Mucosa of descending colon (tissue), 3 donors: ENCODE data around the gene CDK6. TPM values are rescaled to one million over a fixed set of nuclear protein-coding genes. Genes with fewer than 3 reads are reported as not detected.

ENCODE experiments used
- ATAC-seq: fragments of 200-7000 bp; cut with Tn5 transposase; one replicate; pipeline ENCODE4 v1.9.1; 2020; ENCODE audit warnings: mild to moderate bottlenecking, moderate library complexity
- DNase-seq, 3 donors: peaks; one replicate each; pipeline ENCODE4 v3.0.0-alpha.2; 2020
- H3K36me3 ChIP-seq: fragments of 200-600 bp; one replicate; pipeline ENCODE4 v1.8.0; 2021; ENCODE audit warnings: low read depth, mild to moderate bottlenecking
- H3K4me1 ChIP-seq: fragments of 200-600 bp; one replicate; pipeline ENCODE4 v1.8.0; 2021; ENCODE audit warnings: low read depth, mild to moderate bottlenecking
- H3K4me3 ChIP-seq: fragments of 200-600 bp; one replicate; pipeline ENCODE4 v1.8.0; 2021; ENCODE audit warnings: mild to moderate bottlenecking
- H3K9me3 ChIP-seq: fragments of 200-600 bp; one replicate; pipeline ENCODE4 v1.8.0; 2021; ENCODE audit warnings: mild to moderate bottlenecking
- intact Hi-C, 2 donors: fragments of 100-400 bp; cut with DNase I in 1 of 2; cut with micrococcal nuclease in 1 of 2; formaldehyde crosslinking; loops; one replicate each; pipeline versions ENCODE4 v1.11.0 to v1.11.1; 2022; cut with DNase I, micrococcal nuclease
- total RNA-seq, 3 donors: library from RNA; stranded (reverse); fragmentation: NEBNext Ultra II Directional in 2 of 3; extraction: Animal tissue kit (Norgen Biotek cat#: 25700) in 2 of 3; gene quantifications; one replicate each; pipeline versions ENCODE4 v1.2.1 to v1.2.4, GENCODE V29; 2021 to 2023
- TF ChIP-seq, protein P1 (sequence below): fragments of 200-600 bp; IDR thresholded peaks from one replicate; pipeline ENCODE4 v1.8.0; 2022; ENCODE audit warnings: antibody characterized with exemption, mild to moderate bottlenecking
- donor health status: DM: no; HTN: no; CAD: no; lungs with moderate emphysema.
- donor health status: DM: no; HTN: no; CAD: no.
- donor health status: DM: no; HTN: yes; CAD: no.

Gene CDK6
- total RNA-seq, 3 donors from 2014 or later, result 23.4 to 52.4 (median 33.1) TPM

GRCh38 chr7:92729172-92729571 is 107.2 kb downstream of the CDK6 start:
- ATAC-seq, result no peak
- no peak overlapping the region for H3K4me3 ChIP-seq
- H3K36me3 ChIP-seq, result no peaks in the 10 kb centered on the region
- no peaks in the 10 kb centered on the region for H3K4me1 ChIP-seq
- DNase-seq, result no peak
- H3K9me3 ChIP-seq, result no peaks in the 10 kb centered on the region
- TF ChIP-seq, protein P1, sequence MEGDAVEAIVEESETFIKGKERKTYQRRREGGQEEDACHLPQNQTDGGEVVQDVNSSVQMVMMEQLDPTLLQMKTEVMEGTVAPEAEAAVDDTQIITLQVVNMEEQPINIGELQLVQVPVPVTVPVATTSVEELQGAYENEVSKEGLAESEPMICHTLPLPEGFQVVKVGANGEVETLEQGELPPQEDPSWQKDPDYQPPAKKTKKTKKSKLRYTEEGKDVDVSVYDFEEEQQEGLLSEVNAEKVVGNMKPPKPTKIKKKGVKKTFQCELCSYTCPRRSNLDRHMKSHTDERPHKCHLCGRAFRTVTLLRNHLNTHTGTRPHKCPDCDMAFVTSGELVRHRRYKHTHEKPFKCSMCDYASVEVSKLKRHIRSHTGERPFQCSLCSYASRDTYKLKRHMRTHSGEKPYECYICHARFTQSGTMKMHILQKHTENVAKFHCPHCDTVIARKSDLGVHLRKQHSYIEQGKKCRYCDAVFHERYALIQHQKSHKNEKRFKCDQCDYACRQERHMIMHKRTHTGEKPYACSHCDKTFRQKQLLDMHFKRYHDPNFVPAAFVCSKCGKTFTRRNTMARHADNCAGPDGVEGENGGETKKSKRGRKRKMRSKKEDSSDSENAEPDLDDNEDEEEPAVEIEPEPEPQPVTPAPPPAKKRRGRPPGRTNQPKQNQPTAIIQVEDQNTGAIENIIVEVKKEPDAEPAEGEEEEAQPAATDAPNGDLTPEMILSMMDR, result no peak
- intact Hi-C loops, result no loop called here

GRCh38 chr7:92727755-92728154 is 108.6 kb downstream of the CDK6 start:
- Histone ChIP-seq H3K36me3 (no peaks in the 10 kb centered on the region), H3K4me1 (no peaks in the 10 kb centered on the region), H3K4me3 (no peak overlapping the region), H3K9me3 (no peaks in the 10 kb centered on the region)
- intact Hi-C loops, result no loop called here
- DNase-seq (no peak), ATAC-seq (no peak)
- TF ChIP-seq, protein P1, result no peak

GRCh38 chr7:92725161-92725925 is 111.0 kb downstream of the CDK6 start:
- ATAC-seq (no peak), DNase-seq (no peak)
- Histone ChIP-seq H3K36me3 (no peaks in the 10 kb centered on the region), H3K9me3 (no peaks in the 10 kb centered on the region), H3K4me3 (no peak overlapping the region), H3K4me1 (no peaks in the 10 kb centered on the region)
- TF ChIP-seq, protein P1, result no peak
- intact Hi-C loops, result no loop called here

DNA sequence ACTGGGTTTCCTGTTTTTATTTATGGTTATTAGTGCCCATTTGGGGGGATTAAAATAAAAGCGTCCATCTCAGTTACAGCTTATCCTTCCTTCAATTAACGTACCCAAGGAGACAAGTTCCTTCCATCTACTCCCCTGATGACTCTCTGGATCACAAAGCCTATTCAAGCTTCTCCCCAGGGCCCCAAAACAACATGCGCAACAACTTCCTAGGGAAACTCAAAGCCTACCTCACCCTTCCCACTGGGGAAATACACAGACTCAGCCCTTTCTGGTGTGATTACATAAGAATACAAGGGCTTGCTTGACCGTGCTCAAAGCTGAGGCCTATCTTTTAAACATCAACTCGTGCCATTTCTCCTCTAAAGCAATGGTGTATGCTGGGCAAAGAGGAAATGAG is 112.4 kb downstream of the CDK6 start:
- peak; percentile 34 for ATAC-seq

GRCh38 chr7:92723205-92723604 is 113.2 kb downstream of the CDK6 start:
- intact Hi-C loops, result no loop called here
- DNase-seq, result no peak
- H3K4me1 ChIP-seq, result no peaks in the 10 kb centered on the region
- no peaks in the 10 kb centered on the region for H3K36me3 ChIP-seq
- TF ChIP-seq, protein P1, result no peak
- H3K4me3 ChIP-seq, result no peak overlapping the region
- H3K9me3 ChIP-seq, result no peaks in the 10 kb centered on the region
- no peak for ATAC-seq

More for the DNA sequence above, 112.4 kb downstream of the CDK6 start:
- no peak for DNase-seq
- TF ChIP-seq, protein P1, result no peak
- H3K4me3 ChIP-seq, result no peak overlapping the region
- intact Hi-C loops, result no loop called here
- H3K4me1 ChIP-seq, result no peaks in the 10 kb centered on the region
- no peaks in the 10 kb centered on the region for H3K9me3 ChIP-seq
- H3K36me3 ChIP-seq, result no peaks in the 10 kb centered on the region
